DMS 273 (cell line): ENCODE data around the gene SIGLEC15.
"Not testable (repeated sequence)": the region's sequence is repeated elsewhere in the genome, so short reads cannot be mapped to it uniquely, and the experiment has no call there.

Experiments
- DNase-seq: peaks from one replicate; lab custom pipeline; 2025; ENCODE audit not compliant: unreplicated experiment; lab: John Stamatoyannopoulos, UW

SIGLEC15 gene

GRCh38 chr18:45841765-45842442 is 16.4 kb downstream of the SIGLEC15 start:
- no peak for DNase-seq

GRCh38 chr18:45843019-45843418 is 17.5 kb downstream of the SIGLEC15 start:
- no peak for DNase-seq

DNA sequence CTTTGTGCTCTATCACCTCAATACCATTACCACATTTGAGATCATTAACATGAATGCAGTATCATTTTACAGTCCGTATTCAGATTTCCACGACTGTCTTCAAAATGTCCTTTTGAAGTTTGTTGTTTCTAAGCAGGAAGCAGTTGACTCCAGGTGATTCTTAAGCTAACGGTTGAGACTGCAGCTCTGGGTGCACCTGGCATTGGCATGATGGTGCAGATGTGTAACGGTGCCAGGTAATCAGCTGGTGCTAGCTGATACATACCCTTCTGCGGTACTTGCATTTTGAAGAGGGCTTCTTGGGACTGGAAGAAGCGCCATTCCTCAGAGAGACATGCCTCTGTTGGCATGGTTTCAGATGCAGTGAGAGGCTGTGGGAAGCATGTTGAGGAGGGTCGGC is 19.5 kb downstream of the SIGLEC15 start:
- DNase-seq, result peak; percentile 16

DNA sequence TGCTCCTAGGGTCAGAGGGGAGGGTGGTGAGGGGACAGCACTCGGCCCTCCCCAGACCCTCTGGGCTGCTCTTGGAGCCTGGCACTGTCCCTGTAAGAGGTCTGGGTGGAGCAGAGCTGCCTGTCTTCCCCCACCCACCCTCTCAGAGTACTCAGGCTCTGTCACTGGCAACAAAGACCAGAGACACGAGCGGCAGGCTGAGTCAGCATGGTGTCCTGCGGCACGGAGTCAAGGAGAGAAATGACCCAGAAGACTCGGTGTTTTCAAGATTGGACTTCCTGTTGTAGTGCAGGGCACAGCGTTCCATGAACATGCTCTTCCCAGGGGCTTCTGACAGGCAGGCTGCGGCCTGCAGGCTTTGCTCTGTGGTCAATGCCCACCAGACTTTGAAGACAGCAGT is 19.9 kb downstream of the SIGLEC15 start:
- DNase-seq, result no peak

DNA sequence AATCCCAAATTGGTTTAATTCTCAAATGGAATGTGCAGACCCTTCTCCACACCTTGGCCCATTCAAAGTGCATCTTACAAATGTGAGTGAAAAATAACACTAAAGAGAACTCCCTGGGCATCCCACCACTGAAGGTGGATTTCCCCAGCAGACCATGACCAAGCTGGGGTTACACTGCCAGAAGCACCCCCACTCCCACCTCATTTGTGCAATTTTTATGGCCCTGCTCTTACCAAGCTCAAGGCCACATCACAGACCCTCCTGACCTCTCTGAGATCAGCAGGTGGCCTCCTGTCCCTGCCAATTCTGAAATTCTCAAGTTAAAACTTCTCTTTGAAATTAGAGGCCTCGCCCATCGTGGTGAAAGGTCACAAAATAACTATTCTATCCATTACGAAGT is 21.6 kb downstream of the SIGLEC15 start:
- DNase-seq, result no peak

- not testable (repeated sequence) for DNase-seq
Measured at GRCh38 chr18:45848643-45849042, 23.2 kb downstream of the SIGLEC15 start.

DNA sequence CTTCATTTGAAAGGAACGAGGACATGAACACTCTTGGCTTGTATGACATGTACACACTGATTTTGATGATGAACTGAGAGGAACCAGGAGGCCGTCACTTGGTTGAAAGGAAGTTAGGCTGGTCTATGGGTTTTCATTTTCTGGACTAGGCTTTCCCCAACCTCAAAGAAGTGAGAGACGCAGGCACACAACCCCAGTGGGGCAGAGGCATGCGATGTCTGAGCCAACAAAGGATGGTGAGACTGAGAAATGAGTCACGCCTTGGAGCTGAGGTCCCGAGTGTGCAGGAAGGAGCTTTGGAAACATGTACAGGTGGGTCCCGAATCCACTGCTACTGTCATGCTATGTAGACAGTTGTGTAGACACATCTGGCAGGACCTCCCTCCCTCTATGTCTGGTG is 24.1 kb downstream of the SIGLEC15 start:
- no peak for DNase-seq

DNA sequence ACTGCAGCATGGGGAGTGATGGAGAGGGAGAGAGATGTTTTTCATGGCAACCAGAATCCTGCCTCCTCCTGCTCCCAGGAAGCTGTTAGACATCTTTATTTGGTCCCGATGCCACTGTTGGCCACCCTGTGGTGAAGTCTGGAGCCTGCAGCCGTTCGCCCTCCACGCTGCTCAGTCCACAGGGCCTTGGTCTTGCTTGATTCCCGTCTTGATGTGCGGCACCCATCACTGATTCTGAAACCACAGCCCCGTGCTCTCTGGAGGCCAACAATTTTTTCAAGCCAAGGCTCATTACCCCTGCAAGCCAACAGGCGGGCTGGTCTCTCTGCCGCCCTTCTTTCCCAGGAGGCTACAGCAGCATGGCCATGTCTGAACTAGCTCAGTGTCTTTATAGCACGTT is 24.5 kb downstream of the SIGLEC15 start:
- peak; percentile 34 for DNase-seq

DNA sequence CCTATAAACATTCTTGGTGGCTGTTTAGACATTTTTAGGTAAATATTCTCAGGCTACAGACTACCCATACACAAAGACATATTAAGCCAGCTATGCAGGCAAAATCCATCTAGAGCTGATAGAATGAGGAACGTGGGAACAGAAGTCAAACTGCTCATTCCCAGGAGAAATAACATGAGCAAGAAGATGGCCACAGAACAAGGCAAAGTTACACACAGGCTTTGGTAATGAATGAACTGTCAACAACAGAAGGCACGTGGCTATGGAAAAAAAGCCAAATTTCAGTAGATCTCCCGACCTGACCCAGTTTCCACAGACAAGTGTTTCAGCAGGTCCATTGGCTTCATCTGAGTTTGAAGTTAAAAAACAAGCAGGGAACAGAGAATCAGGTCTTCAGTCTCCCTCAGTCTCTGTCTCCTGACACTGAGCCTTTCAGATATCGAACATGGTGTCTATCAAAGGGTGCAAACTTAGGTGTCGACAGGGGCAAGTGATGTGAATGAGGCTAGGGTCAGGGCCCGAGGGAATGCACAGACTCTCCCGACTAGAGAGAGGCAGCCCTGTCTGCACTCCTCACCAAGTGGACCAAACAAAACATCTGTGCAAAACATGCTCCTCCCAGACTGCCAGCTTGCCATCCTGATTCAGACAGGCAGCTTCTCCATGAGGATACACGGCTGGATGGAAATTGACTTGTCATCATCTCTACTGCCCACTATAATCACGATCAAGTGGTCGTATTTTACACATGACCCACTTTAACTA is 25.9 kb downstream of the SIGLEC15 start:
- no peak for DNase-seq

DNA sequence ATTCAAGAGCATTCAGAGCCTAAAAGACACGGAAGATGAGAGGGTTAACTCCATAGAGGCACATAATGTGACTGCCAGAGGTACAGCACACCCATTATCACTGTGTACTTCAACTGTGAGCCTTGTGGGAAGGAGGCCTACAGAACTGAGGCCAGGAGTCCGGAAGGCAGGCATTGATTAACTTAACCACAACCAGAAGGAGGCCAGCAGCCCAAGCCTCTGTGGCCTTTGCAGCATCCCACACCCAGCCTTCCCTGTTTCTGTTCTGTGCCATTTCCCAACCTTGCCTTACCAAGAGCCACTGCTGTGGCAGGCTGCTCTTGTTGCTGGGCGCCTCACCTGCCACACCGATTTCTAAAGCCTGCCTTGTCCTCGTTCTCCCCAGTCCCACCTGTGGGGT is 27.2 kb downstream of the SIGLEC15 start:
- no peak for DNase-seq

- DNase-seq, result no peak
Measured at GRCh38 chr18:45854036-45854586, 28.6 kb downstream of the SIGLEC15 start.

GRCh38 chr18:45856531-45856930 is 31.1 kb downstream of the SIGLEC15 start:
- no peak for DNase-seq

DNA sequence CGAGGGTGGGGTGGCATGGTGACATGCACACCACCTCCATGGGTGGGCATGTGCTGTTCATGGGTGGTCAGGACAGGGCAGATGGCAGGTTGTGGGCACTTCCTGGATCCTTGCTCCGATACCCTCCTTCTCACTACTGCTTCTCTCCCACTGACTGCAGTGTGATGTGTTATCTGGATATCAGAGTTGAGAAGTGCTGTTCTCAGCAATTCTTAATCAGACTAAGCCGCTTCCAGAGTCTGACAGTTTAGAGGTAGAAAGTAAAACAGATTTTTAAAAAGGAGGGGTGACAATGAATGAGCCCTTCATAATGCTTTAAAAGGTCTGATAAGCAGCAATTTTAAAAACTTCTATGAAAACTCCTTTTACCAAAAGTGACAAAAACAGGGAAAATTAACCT is 33.9 kb downstream of the SIGLEC15 start:
- no peak for DNase-seq

DNA sequence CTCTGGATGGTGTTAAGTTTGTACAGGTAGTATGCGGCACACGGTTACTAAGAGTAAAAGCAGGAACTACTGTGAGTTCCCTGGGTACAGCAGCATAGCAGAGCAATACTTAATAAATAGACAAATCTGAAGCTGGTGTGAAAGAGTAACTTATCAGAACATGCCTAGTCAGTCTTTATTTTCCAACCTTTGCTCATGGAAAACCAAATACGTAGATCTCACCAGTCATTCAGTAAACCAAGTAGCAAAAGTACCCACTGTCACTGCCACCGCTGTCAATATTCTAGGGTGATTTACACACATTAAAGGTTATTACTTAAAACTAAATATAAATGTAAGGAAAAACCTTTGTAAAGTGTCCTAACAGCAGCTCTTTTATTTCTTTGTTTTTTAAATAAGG is 35.0 kb downstream of the SIGLEC15 start:
- DNase-seq, result no peak

DNA sequence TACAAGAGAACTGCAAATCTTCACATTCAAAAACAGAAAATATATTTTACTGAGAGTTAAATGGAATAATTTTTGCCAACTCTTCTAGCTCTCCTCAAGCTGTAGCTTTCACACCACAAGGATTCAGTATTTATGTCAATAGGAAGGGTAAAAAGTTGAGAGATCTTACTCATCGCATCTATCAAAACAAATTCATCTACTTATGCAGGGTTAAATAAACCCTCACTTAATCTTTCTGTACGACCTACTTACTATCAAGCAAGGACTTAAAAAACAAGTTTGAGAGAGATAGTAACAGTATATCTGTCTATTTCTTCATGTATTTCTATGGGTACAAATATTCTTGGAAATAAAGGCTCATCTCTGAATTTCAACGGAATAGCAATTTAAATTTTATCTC is 35.5 kb downstream of the SIGLEC15 start:
- DNase-seq, result no peak

- DNase-seq, result no peak
Measured at GRCh38 chr18:45861926-45862325, 36.5 kb downstream of the SIGLEC15 start.

- DNase-seq, result no peak
Measured at GRCh38 chr18:45863469-45863868, 38.0 kb downstream of the SIGLEC15 start.

GRCh38 chr18:45864081-45864480 is 38.6 kb downstream of the SIGLEC15 start:
- DNase-seq, result no peak

GRCh38 chr18:45865466-45865865 is 40.0 kb downstream of the SIGLEC15 start:
- DNase-seq, result no peak

DNA sequence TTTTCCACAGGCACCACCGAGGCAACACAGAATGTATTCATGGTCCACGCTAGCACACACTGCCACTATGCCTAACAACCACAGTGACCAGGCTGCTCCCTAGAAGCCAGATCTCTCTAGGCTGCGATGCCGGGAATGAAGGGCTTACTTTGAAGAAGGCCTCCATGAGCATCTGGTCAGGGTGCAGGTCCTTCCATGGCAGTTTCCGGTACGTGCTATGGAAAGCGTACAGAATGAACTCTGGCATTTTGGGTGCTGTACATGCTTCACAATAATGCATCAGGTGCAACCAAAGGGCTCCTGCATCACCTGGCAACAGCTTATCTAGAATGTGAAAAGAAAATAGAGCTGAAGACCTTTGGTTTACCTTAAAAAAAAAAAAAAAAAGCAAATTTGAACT is 44.9 kb downstream of the SIGLEC15 start:
- DNase-seq, result no peak

DNA sequence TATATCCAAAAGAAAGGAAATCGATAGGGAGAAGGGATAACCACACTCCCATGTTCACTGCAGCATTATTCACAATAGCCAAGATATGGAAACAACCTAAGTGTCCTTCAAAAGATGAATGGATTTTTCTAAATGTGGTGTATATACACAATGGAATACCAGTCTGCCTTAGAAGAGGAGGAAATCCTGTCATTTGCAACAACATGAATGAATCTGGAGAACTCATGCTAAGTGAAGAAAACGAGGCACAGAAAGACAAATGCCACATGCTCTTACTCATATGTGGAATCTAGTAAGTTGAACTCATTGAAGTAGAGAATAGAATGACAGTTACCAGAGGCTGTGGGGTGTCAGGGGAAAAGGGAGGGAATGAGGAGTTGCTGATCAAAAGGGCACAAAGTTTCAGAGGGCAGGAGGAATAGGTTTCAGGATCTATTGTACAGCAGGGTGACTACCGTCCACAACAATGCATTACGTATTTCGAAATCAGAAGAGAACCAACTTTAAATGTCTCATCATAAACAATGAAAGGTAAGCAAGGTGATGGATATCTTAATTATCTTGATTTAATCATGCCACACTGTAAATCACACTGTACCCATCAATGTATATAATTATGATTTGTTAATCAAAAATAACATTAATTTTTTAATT is 46.1 kb downstream of the SIGLEC15 start:
- DNase-seq, result no peak
